ENCODE data around the gene AGXT. TPM values are rescaled to one million over a fixed set of nuclear protein-coding genes. Genes with fewer than 3 reads are reported as not detected.
"Not testable (repeated sequence)": the region's sequence is repeated elsewhere in the genome, so short reads cannot be mapped to it uniquely, and the experiment has no call there.

Gene AGXT
- total RNA-seq, 1 donor from 2014 or later, result not detected

DNA sequence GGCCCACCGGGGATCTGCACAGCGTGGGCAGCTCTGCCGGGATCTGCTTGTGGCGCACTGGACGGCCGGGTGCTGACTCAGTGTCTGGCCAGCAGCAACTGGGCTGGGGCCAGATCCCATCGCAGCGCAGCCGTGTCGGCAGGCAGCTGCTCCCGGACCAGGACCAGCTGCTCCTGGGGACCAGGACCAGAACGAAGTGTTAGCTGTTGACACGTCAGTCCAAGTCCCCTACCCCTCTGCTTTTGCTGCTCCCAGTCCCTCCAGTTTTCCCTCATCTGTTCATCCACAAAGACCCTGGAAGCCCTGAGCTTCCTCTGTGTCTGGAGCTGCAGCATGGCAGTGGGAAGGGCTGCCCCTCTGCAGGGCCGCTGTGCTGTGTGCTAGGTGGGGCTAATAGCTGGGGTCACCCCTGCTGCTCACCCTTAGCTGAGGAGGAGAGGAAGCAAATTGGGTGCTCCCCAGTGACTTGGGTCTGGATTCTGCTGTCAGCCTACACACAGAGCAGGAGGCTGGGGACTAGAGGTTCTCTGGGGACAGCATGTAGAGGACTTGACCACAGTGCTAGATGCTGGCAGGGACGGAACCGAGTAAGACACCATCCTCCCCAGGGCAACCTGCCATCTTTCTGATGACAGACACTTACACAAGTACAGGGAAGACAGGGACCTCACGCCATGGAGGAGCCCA is 31.7 kb upstream of the AGXT start:
- Mint-ChIP-seq H3K36me3 (ENCODE audit: low read depth) (no peaks in the 10 kb centered on the region), H3K4me3 (no peak overlapping the region), H3K27me3 (ENCODE audit: low read depth) (peaks cover 14% of the 10 kb centered on the region), H3K4me1 (peaks cover 4% of the 10 kb centered on the region), H3K27ac (ENCODE audit: unreplicated experiment) (no peak overlapping the region), H3K9me3 (no peaks in the 10 kb centered on the region)
- TF ChIP-seq, protein P1, sequence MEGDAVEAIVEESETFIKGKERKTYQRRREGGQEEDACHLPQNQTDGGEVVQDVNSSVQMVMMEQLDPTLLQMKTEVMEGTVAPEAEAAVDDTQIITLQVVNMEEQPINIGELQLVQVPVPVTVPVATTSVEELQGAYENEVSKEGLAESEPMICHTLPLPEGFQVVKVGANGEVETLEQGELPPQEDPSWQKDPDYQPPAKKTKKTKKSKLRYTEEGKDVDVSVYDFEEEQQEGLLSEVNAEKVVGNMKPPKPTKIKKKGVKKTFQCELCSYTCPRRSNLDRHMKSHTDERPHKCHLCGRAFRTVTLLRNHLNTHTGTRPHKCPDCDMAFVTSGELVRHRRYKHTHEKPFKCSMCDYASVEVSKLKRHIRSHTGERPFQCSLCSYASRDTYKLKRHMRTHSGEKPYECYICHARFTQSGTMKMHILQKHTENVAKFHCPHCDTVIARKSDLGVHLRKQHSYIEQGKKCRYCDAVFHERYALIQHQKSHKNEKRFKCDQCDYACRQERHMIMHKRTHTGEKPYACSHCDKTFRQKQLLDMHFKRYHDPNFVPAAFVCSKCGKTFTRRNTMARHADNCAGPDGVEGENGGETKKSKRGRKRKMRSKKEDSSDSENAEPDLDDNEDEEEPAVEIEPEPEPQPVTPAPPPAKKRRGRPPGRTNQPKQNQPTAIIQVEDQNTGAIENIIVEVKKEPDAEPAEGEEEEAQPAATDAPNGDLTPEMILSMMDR (conservative IDR thresholded peaks at IDR 0.05), result no peak
- DNase-seq (ENCODE audit: low read depth, low spot score), result no peak

DNA sequence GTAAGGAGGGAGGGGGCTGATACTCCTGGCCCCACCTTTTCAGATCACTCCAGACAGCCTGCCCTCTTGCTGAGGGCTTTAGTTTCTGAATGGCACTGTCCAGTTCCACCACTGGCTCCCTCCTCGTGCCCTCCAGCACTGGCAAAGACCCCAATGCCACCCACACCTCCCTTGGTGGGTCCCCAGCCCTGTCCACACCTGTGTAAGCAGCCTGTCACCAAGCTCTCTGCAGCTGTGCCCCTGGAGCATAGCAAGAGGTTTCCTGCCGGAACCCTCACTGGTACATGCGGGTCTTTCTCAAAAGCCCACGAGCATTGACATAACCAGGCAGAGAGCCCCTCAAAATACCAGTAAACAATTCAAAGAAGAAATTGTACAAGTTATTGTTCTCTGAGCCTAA is 31.0 kb upstream of the AGXT start:
- Mint-ChIP-seq H3K4me3 (no peak overlapping the region), H3K4me1 (peaks cover 4% of the 10 kb centered on the region), H3K27ac (ENCODE audit: unreplicated experiment) (no peak overlapping the region), H3K36me3 (ENCODE audit: low read depth) (no peaks in the 10 kb centered on the region), H3K9me3 (no peaks in the 10 kb centered on the region), H3K27me3 (ENCODE audit: low read depth) (peaks cover 18% of the 10 kb centered on the region)
- no peak for DNase-seq (ENCODE audit: low read depth, low spot score)
- TF ChIP-seq, protein P1 (conservative IDR thresholded peaks at IDR 0.05), result no peak

DNA sequence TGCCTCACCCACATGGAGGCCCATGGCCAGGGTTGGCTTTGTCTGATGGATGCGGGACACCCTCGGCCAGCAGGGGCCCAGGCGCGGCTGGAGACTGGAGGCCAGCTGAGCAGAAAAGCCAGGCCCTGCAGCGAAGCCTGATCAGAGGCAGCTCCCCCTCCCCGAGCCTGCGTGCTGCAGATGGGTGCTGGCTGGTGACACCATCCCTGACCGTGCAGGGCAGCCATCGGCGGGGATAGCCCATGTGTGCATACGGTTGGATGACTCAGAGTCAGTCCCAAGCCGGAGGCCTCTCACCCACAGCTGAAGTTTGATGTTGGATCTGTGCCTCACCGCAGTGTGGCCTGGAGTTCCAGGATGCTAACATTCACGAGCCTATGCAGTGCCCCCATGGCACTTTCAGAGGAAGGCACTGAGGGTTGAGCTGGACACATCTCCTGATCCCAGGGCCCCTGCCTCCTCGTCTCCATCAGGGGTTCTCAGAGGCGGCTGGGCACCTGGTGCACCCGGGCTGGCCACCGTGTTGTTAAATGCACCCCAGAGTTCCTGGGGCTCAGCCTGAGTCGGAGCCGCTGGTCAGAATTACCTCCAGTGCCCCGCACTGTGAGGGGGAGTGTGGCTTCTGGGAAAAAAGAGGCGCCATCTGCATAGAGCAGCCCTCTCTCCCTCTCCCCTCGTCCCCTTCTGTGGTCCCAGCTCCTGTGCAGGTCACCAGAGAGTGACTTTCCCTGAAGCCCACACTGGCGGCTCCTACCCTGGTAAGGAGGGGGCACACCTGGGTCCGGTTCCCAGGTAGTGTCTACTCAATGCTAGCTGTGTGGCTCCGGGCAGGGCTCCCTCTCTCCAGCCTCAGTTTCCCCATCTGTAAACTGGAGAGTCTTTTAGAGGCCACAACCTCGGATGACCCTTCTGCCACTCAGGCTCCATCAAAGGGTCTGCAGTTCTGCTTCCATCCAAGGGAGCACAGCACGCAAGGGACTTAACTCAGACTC is 29.2 kb upstream of the AGXT start:
- no peaks in the 10 kb centered on the region for H3K9me3 Mint-ChIP-seq
- peaks cover 4% of the 10 kb centered on the region for H3K4me1 Mint-ChIP-seq
- H3K27me3 Mint-ChIP-seq (ENCODE audit: low read depth), result peaks cover 29% of the 10 kb centered on the region
- no peak overlapping the region for H3K27ac Mint-ChIP-seq (ENCODE audit: unreplicated experiment)
- TF ChIP-seq, protein P1 (conservative IDR thresholded peaks at IDR 0.05), result no peak
- DNase-seq (ENCODE audit: low read depth, low spot score), result no peak
- no peak overlapping the region for H3K4me3 Mint-ChIP-seq
- no peaks in the 10 kb centered on the region for H3K36me3 Mint-ChIP-seq (ENCODE audit: low read depth)

DNA sequence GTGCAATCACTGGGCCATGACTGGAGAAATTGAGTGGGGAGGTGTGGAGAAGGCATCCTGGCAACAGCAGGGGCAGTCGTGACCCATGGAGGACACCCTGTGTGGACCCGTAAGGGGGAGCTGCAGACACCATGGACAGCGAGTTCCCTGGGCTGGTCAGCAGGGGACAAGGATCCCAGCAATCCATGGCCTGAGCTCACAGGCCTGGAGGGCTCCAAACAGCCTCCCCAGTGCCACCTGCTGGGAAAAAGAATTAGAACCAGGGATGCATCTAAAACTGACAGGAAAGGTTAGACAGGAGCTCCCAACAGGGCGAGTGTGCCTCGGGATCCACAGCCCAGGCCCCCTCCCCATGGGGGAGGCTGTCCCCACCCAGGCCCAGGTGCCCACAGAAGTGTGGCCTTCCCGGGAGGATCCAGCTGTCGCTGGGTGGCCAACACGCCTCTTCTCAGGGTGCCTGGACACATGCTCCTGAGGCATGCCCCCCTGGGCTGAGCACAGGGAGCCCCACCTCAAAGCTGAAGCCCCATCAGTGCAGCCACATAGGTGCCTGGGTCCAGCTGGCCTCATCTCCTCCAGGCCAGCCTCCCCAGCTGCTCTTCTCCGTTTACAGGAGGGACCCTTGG is 28.1 kb upstream of the AGXT start:
- peak; percentile 71 for DNase-seq (ENCODE audit: low read depth, low spot score)
- no peak overlapping the region for H3K27ac Mint-ChIP-seq (ENCODE audit: unreplicated experiment)
- no peaks in the 10 kb centered on the region for H3K9me3 Mint-ChIP-seq
- H3K4me1 Mint-ChIP-seq, result peaks cover 4% of the 10 kb centered on the region
- TF ChIP-seq, protein P1 (conservative IDR thresholded peaks at IDR 0.05), result peak; percentile 74
- no peak overlapping the region for H3K4me3 Mint-ChIP-seq
- peaks cover 34% of the 10 kb centered on the region for H3K27me3 Mint-ChIP-seq (ENCODE audit: low read depth)
- no peaks in the 10 kb centered on the region for H3K36me3 Mint-ChIP-seq (ENCODE audit: low read depth)

DNA sequence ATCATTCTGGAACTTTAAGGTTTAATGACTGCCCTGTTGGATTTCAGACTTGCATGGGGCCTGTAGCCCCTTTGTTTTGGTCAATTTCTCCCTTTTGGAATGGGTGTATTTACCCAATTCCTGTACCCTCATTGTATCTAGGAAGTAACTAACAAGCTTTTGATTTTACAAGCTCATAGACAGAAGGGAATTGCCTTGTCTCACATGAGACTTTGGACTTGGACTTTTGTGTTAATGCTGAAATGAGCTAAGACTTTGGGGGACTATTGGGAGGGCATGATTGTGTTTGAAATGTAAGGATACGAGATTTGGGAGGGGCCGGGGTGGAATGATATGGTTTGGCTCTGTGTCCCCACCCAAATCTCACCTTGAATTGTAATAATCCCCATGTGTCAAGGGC is 22.3 kb upstream of the AGXT start:
- not testable (repeated sequence) for H3K36me3 Mint-ChIP-seq (ENCODE audit: low read depth); DNase-seq (ENCODE audit: low read depth, low spot score); H3K9me3 Mint-ChIP-seq; H3K4me3 Mint-ChIP-seq; H3K4me1 Mint-ChIP-seq; H3K27ac Mint-ChIP-seq (ENCODE audit: unreplicated experiment)
- H3K27me3 Mint-ChIP-seq (ENCODE audit: low read depth), result peaks cover 29% of the 10 kb centered on the region

Data from neural crest cell (in vitro differentiated cells).